HepG2 (cell line): ENCODE measurements around the gene MXRA7. TPM values are rescaled to one million over a fixed set of nuclear protein-coding genes. Genes with fewer than 3 reads are reported as not detected.

Source experiments
- ARNTL ChIP-seq: sonication (generic); formaldehyde crosslinking; IDR thresholded peaks from 2 replicates; pipeline ENCODE4 v1.4.0; 2020; ENCODE audit warnings: mild to moderate bottlenecking, missing genetic modification reagents
- ELK4 ChIP-seq: sonication (generic); formaldehyde crosslinking; IDR thresholded peaks from 2 replicates; pipeline ENCODE4 v1.9.0; 2021; ENCODE audit warnings: missing genetic modification reagents, borderline replicate concordance
- GATA4 ChIP-seq: sonication (generic); IDR thresholded peaks from 2 replicates; pipeline ENCODE4 v1.6.1; 2016; ENCODE audit warnings: antibody characterized with exemption, low read depth, borderline replicate concordance
- GATAD2A ChIP-seq: IDR thresholded peaks from 2 replicates; pipeline ENCODE4 v1.6.1; 2016
- HCFC1 ChIP-seq: fragments of 150-350 bp; IDR thresholded peaks from 2 replicates; pipeline ENCODE4 v1.6.1; 2014; ENCODE audit warnings: low read depth, low read length
- HMG20B ChIP-seq: conservative IDR thresholded peaks from 2 replicates; pipeline ENCODE4 v1.6.1; 2016; ENCODE audit warnings: missing genetic modification reagents, missing compliant biosample characterization
- ISX ChIP-seq: sonication (generic); formaldehyde crosslinking; conservative IDR thresholded peaks from 2 replicates; pipeline ENCODE4 v1.5.0; 2020; ENCODE audit warnings: missing genetic modification reagents
- MTF1 ChIP-seq: sonication (generic); formaldehyde crosslinking; IDR thresholded peaks from 2 replicates; pipeline ENCODE4 v1.5.0; 2020; ENCODE audit warnings: missing genetic modification reagents
- MTF2 ChIP-seq: sonication (generic); formaldehyde crosslinking; IDR thresholded peaks from 2 replicates; pipeline ENCODE4 v1.5.0; 2020; ENCODE audit warnings: missing genetic modification reagents, borderline replicate concordance
- MXD1 ChIP-seq: sonication (generic); formaldehyde crosslinking; IDR thresholded peaks from 2 replicates; pipeline ENCODE4 v1.4.0; 2020; ENCODE audit warnings: mild to moderate bottlenecking, missing genetic modification reagents
- NAIF1 ChIP-seq: sonication (generic); formaldehyde crosslinking; IDR thresholded peaks from 2 replicates; pipeline ENCODE4 v1.5.0; 2020; ENCODE audit warnings: mild to moderate bottlenecking, missing genetic modification reagents, borderline replicate concordance
- NR2F2 ChIP-seq: IDR thresholded peaks from 2 replicates; pipeline ENCODE4 v1.6.1; 2012; ENCODE audit warnings: low read depth, inconsistent platforms, borderline replicate concordance
- PCBP1 ChIP-seq: fragments of 200-400 bp; formaldehyde crosslinking; IDR thresholded peaks from 2 replicates; pipeline ENCODE4 v1.6.1; 2017; ENCODE audit warnings: mild to moderate bottlenecking, low read depth, low read length, borderline replicate concordance
- PHF21A ChIP-seq: sonication (generic); formaldehyde crosslinking; IDR thresholded peaks from 2 replicates; pipeline ENCODE4 v1.5.0; 2020; ENCODE audit warnings: mild to moderate bottlenecking, missing genetic modification reagents
- SMAD9 ChIP-seq: sonication (generic); formaldehyde crosslinking; IDR thresholded peaks from 2 replicates; pipeline ENCODE4 v1.5.1; 2020; ENCODE audit warnings: mild to moderate bottlenecking, missing genetic modification reagents
- SP140L ChIP-seq: sonication (generic); formaldehyde crosslinking; IDR thresholded peaks from 2 replicates; pipeline ENCODE4 v1.4.0; 2020; ENCODE audit warnings: missing genetic modification reagents, borderline replicate concordance
- STAT5B ChIP-seq: sonication (generic); formaldehyde crosslinking; IDR thresholded peaks from 2 replicates; pipeline ENCODE4 v1.4.0; 2020; ENCODE audit warnings: missing genetic modification reagents
- TGIF2 ChIP-seq: IDR thresholded peaks from 2 replicates; pipeline ENCODE4 v1.6.1; 2016; ENCODE audit warnings: control low read depth, missing compliant biosample characterization
- TSC22D2 ChIP-seq: sonication (generic); formaldehyde crosslinking; IDR thresholded peaks from 2 replicates; pipeline ENCODE4 v1.5.1; 2020; ENCODE audit warnings: missing genetic modification reagents, mild to moderate bottlenecking, borderline replicate concordance
- ZBTB3 ChIP-seq: sonication (generic); formaldehyde crosslinking; IDR thresholded peaks from 2 replicates; pipeline ENCODE4 v1.4.0; 2020; ENCODE audit warnings: low read depth, mild to moderate bottlenecking, moderate library complexity, missing genetic modification reagents, borderline replicate concordance
- ZBTB8A ChIP-seq: sonication (generic); formaldehyde crosslinking; IDR thresholded peaks from 2 replicates; pipeline ENCODE4 v1.4.0; 2020; ENCODE audit warnings: mild to moderate bottlenecking, low read depth, missing genetic modification reagents, borderline replicate concordance
- ZC3H4 ChIP-seq: sonication (generic); formaldehyde crosslinking; IDR thresholded peaks from 2 replicates; pipeline ENCODE4 v1.4.0; 2020; ENCODE audit warnings: missing genetic modification reagents, borderline replicate concordance
- ZFP82 ChIP-seq: sonication (generic); formaldehyde crosslinking; IDR thresholded peaks from 2 replicates; pipeline ENCODE4 v1.5.1; 2020; ENCODE audit warnings: mild to moderate bottlenecking, missing genetic modification reagents, borderline replicate concordance
- ZFY ChIP-seq: sonication (generic); formaldehyde crosslinking; IDR thresholded peaks from 2 replicates; pipeline ENCODE4 v1.4.0; 2020; ENCODE audit warnings: missing genetic modification reagents
- ZNF282 ChIP-seq: fragments of 450-650 bp; IDR thresholded peaks from 2 replicates; pipeline ENCODE4 v1.6.1; 2018; ENCODE audit not compliant: partially characterized antibody
- ZNF589 ChIP-seq: sonication (generic); formaldehyde crosslinking; conservative IDR thresholded peaks from 2 replicates; pipeline ENCODE4 v1.8.0; 2022; ENCODE audit warnings: mild to moderate bottlenecking, moderate library complexity, missing genetic modification reagents
- ZNF746 ChIP-seq: sonication (generic); formaldehyde crosslinking; IDR thresholded peaks from 2 replicates; pipeline ENCODE4 v1.8.0; 2022; ENCODE audit warnings: mild to moderate bottlenecking, missing genetic modification reagents
- polyA plus RNA-seq, 8 experiments: library from polyadenylated mRNA; depleted of rRNA in 3 of 8; stranded (reverse) in 7 of 8; unstranded in 1 of 8; fragments of >200 nt; fragmentation: Illumina TruSeq in 4 of 8; extraction: Trizol in 4 of 8; gene quantifications; 2 replicates each; pipeline versions ENCODE4 v1.2.1 to v1.2.3, GENCODE V29; 2011 to 2016; ENCODE audit warnings: low read depth in 4 of 8, missing spikeins in 1 of 8, mixed read lengths in 1 of 8; ENCODE audit not compliant: insufficient read depth in 1 of 8
- total RNA-seq, 5 experiments: library from RNA; depleted of rRNA; stranded (reverse); fragments of >200 nt; fragmentation: Illumina TruSeq; extraction: Trizol; gene quantifications; 2 replicates each; pipeline ENCODE4 v1.2.3, GENCODE V29; 2016; ENCODE audit warnings: low read depth in 1 of 5
- TF ChIP-seq, protein P1 (sequence below): sonication (generic); formaldehyde crosslinking; conservative IDR thresholded peaks from 2 replicates; pipeline ENCODE4 v1.8.0; 2022; ENCODE audit warnings: missing genetic modification reagents

The MXRA7 gene
- total and polyA plus RNA-seq, 2 of the 13 experiments (the other 11 are each of a cell fraction or from before 2014, with no cell fraction given) = 44.8 to 112 TPM

DNA sequence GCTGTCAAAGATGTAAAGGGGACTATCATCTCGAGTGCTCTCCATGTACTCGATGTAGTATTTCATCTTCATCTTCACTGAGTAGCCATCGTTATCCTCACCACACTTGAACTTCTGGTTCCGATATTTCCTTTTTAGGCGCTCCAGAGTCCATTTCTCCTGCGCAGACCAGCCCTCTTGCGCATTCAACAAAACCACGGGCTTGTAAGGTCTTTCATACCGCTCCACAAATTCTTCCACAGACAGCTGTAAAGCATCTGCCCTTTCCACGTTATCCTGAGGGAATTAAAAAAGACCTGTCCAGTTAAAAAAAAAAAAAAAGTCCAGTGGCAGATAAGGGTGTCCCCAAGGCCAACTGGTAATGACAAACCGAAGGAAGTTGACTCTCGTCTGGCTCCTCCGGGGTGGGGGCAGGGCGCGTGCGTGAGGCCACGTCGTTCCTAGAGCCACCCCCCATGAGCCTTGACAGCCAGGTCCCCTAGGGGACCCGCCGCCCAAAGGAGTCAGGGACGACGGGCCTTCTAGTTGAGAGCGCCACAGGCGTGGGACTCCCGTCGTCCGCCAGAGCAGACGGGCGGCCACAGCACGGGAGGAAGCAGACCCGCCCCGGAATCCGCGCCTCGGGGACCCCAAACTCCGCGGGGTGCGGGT lies 14.9 kb upstream of the MXRA7 start (continued):
- TF ChIP-seq PCBP1 (no peak), MTF1 (no peak; the same call in 1 of the 2 replicates), ZNF746 (CRISPR knock-in tag) (no peak), HMG20B (CRISPR knock-in tag) (no peak), GATA4 (0 out of 2 replicates have a peak, but pooled peaks have one; percentile 15), MTF2 (CRISPR knock-in tag) (no peak), HCFC1 (no peak), TGIF2 (no peak), STAT5B (CRISPR knock-in tag) (no peak), ZFP82 (CRISPR knock-in tag) (no peak; the same call in 1 of the 2 replicates), NR2F2 (no peak), ZNF589 (CRISPR knock-in tag) (no peak), MXD1 (CRISPR knock-in tag) (0 out of 2 replicates have a peak, but pooled peaks have one; percentile 75), ZNF282 (no peak), ARNTL (CRISPR knock-in tag) (no peak), ZFY (CRISPR knock-in tag) (no peak), SP140L (CRISPR knock-in tag) (no peak), ZC3H4 (CRISPR knock-in tag) (no peak), ZBTB3 (no peak; the same call in 1 of the 2 replicates), SMAD9 (no peak), ZBTB8A (CRISPR knock-in tag) (no peak), ELK4 (no peak), NAIF1 (CRISPR knock-in tag) (no peak), GATAD2A (CRISPR knock-in tag) (no peak), TSC22D2 (CRISPR knock-in tag) (no peak), ISX (no peak), PHF21A (CRISPR knock-in tag) (peak; percentile 35)
- TF ChIP-seq, protein P1, sequence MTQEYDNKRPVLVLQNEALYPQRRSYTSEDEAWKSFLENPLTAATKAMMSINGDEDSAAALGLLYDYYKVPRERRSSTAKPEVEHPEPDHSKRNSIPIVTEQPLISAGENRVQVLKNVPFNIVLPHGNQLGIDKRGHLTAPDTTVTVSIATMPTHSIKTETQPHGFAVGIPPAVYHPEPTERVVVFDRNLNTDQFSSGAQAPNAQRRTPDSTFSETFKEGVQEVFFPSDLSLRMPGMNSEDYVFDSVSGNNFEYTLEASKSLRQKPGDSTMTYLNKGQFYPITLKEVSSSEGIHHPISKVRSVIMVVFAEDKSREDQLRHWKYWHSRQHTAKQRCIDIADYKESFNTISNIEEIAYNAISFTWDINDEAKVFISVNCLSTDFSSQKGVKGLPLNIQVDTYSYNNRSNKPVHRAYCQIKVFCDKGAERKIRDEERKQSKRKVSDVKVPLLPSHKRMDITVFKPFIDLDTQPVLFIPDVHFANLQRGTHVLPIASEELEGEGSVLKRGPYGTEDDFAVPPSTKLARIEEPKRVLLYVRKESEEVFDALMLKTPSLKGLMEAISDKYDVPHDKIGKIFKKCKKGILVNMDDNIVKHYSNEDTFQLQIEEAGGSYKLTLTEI (CRISPR knock-in tag) = no peak
